ENCODE data around the gene FAF1.

The FAF1 gene

DNA sequence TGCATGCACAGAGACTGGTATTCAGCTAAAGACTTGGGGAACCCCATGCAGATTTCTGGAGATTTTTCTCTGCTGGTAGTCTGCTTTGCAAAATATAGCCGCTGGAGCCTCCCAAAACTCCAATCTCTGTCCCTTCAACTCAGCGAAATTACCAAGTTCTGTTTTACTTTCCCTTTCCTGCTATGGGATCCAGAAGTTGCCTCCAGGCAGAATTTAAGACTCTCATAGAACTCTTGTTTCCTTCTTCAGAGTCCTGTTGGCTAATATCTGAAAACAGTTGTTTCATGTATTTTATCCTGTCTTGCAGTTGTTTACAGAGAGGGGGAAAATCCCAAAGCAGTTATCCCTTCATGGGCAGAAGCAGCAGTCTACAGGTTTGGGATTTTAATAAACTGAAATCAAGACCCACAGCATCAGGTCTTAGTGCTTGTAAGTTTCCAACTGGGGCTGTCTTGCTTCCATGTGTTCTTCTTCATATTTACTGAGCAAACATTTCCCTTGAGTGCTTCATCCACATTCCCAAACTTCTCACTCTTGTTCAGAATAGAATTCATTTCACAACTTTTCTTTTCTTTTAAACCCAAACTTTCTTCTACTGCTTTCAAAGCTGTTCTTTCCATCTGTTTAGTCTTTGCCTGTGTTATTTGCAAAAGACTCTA lies 315.5 kb downstream of the FAF1 start:
- TF ChIP-seq, protein P1, sequence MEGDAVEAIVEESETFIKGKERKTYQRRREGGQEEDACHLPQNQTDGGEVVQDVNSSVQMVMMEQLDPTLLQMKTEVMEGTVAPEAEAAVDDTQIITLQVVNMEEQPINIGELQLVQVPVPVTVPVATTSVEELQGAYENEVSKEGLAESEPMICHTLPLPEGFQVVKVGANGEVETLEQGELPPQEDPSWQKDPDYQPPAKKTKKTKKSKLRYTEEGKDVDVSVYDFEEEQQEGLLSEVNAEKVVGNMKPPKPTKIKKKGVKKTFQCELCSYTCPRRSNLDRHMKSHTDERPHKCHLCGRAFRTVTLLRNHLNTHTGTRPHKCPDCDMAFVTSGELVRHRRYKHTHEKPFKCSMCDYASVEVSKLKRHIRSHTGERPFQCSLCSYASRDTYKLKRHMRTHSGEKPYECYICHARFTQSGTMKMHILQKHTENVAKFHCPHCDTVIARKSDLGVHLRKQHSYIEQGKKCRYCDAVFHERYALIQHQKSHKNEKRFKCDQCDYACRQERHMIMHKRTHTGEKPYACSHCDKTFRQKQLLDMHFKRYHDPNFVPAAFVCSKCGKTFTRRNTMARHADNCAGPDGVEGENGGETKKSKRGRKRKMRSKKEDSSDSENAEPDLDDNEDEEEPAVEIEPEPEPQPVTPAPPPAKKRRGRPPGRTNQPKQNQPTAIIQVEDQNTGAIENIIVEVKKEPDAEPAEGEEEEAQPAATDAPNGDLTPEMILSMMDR (conservative IDR thresholded peaks at IDR 0.05; ENCODE audit: low read length): no peak
- DNase-seq (ENCODE audit: low read depth): no peak
- H3K4me3 ChIP-seq (ENCODE audit: low read length): no peak overlapping the region

DNA sequence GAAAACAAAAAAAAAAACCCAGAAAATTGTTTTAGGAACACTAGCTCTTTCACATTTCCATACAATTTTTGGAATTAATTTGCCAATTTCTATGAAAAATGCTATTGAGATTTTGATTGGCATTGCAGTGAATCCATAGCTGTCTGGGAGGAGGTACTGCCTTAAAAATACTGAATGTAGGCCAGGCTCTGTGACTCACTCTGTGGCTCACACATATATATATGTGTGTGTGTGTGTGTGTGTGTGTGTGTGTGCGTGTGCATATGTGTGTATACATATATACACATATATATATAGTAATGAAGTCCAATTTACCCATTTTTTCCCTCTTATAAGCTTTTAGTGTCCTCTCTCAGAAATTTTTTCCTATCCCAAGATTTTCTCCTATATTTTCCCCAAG lies 322.6 kb downstream of the FAF1 start:
- TF ChIP-seq, protein P1 (conservative IDR thresholded peaks at IDR 0.05; ENCODE audit: low read length): no peak
- no peak overlapping the region for H3K4me3 ChIP-seq (ENCODE audit: low read length)
- DNase-seq (ENCODE audit: low read depth): no peak

DNA sequence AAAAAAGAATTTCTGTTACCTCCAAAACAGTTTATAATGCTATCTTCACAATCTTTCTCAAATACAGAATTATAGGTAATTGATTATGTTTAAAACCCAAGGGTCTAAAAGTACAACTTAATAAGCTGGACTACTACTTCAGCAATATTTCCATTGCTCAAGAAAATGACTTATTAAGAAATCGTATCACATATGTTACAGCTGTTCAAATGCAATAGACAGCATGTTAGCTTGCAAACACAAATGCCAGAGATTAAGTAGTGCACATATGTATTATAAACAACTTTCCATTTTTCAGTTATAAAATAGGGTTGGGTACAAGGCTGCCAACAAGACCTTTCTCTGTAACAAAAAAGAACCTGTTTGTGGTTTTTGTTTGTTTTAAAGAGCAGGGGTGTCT lies 325.8 kb downstream of the FAF1 start:
- TF ChIP-seq, protein P1 (conservative IDR thresholded peaks at IDR 0.05; ENCODE audit: low read length): no peak
- no peak for DNase-seq (ENCODE audit: low read depth)
- no peak overlapping the region for H3K4me3 ChIP-seq (ENCODE audit: low read length)

DNA sequence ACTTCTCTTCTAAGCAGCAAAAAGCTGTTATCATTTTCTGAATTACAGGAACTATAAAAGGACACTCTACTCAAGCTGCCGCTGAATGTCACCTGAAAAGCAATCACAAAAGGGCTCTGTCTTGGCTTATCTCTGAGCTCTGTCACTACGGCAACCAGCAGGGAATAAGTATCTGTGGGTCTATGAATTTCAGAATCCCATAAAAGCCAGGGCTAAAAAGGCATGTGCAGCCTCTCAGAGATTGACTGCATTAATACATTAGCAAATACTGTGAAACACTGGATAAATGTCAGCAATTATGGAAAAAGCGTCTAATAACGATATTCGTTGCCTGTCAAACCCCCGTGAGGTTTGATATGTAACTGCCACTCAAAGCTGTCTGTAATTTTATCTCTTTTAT lies 326.6 kb downstream of the FAF1 start:
- no peak overlapping the region for H3K4me3 ChIP-seq (ENCODE audit: low read length)
- no peak for DNase-seq (ENCODE audit: low read depth)
- TF ChIP-seq, protein P1 (conservative IDR thresholded peaks at IDR 0.05; ENCODE audit: low read length): no peak

DNA sequence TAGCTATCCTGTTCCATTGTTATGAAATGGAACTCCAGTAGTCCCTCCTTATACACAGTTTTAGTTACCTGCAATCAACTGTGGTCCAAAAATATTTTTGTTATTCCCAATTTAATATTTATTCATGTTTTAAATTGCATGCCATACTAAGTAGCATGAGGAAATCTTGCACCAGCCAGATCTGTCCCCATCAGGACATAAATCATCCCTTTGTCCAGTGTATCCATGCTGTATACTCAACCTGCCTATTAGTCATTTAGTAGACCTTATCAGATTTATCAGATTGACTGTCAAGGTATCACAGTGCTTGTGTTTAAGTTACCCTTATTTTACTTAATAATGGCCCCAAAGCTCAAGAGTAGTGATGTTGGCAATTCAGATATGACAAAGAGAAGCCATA lies 328.9 kb downstream of the FAF1 start:
- no peak for DNase-seq (ENCODE audit: low read depth)
- no peak overlapping the region for H3K4me3 ChIP-seq (ENCODE audit: low read length)
- TF ChIP-seq, protein P1 (conservative IDR thresholded peaks at IDR 0.05; ENCODE audit: low read length): no peak

DNA sequence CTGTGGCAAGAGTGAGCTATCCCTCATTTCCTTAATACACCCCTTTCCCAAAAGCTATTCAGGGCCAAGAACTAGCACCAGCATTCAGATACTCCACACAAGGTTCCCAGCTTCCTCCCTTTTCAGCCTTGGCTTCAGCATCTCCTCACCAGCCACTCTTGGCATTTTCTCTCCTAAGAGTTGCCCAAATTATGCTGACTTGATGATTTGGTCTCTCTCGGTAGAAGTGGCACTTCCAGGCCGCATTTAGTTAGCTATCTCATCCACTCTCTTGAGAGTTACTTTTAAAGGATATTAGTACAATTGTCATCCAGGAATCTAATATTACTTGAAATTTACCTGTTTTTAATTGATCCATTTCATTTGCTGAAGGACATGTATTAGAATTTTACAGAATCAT lies 337.8 kb downstream of the FAF1 start:
- TF ChIP-seq, protein P1 (conservative IDR thresholded peaks at IDR 0.05; ENCODE audit: low read length): no peak
- no peak overlapping the region for H3K4me3 ChIP-seq (ENCODE audit: low read length)
- no peak for DNase-seq (ENCODE audit: low read depth)

DNA sequence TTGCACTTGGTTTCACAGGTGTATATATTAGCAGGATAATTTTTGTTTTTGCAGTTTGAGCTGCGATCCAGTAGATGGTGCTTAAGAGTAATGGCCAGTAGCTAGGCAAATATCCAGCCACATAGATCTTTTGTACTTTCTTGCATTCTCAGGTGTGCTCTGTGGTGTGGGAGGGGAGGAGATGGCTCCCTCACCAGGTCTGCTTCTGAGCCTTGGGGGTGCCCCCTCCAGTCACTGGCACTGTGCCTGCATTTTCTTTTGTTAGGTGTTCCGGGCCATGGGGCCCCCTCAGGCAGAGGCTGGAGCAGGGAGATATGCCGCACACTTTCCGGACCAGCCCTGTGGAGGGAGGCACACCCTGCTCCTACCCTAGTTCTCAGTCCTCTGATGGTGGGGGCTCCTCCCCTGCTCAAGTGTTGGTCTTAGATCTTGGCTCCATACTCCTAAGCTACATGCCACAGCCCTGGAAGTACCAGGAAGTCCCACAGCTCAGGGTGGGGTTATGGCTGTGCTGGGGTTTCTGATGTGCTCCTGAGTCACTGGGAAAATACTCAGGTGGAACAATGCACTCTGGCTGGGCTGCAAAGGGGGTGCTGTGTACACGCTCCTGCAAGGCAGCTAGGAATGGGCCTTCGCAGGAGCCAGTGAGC lies 339.3 kb downstream of the FAF1 start:
- H3K4me3 ChIP-seq (ENCODE audit: low read length): no peak overlapping the region
- TF ChIP-seq, protein P1 (conservative IDR thresholded peaks at IDR 0.05; ENCODE audit: low read length): peak; percentile 48
- DNase-seq (ENCODE audit: low read depth): no peak
